ENCODE measurements around the gene HS6ST1. TPM values are rescaled to one million over a fixed set of nuclear protein-coding genes. Genes with fewer than 3 reads are reported as not detected.

The HS6ST1 gene
- total and polyA plus RNA-seq, 2 donors (not counting 1 experiment from before 2014, with no cell fraction given), result 7.8 to 22.7 TPM

DNA sequence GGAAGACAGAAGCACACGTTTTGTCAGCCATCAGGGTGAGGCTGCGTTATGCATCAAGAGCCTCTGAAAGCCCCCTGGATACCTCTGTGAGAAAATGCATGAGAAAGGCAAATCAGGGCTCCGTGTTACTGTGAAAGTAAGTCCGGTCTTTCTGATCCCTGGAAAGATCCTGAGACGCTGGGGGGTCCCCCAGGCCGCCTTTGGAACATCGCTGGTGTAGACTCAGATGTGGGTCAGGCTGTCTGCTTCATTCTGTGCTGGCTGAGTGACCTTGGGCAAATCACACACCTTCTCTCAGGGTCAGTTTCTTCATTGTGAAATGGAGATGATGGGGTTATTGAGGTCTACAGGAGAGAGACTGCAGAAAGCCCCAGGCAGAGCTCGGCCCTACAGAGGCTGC, 42.0 kb upstream of the HS6ST1 start:
- Histone ChIP-seq H3K9me3 (ENCODE audit: control extremely low read depth in 1 of 3, control insufficient read depth in 2 of 3, insufficient read depth in 1 of 3, low read length in 2 of 3) (no peaks in the 10 kb centered on the region), H3K9ac (ENCODE audit: low read length) (no peak overlapping the region), H3K4me1 (ENCODE audit: control insufficient read depth in 2 of 2, insufficient read depth in 2 of 2, low read length in 2 of 2) (no peaks in the 10 kb centered on the region), H3K27ac (ENCODE audit: low read length in 2 of 2) (no peak overlapping the region), H3K4me3 (ENCODE audit: control extremely low read depth in 1 of 5, extremely low read depth in 1 of 5, insufficient read depth in 1 of 5, low read depth in 2 of 5, low read length in 4 of 5) (no peak overlapping the region), H3K36me3 (replicated peaks in 1 of 2; ENCODE audit: control extremely low read depth in 1 of 2, control insufficient read depth in 1 of 2, extremely low read depth in 1 of 2, insufficient read depth in 2 of 2, low read length in 1 of 2) (no peaks in the 10 kb centered on the region), H3K4me2 (replicated peaks; ENCODE audit: low read depth, low read length, poor library complexity, severe bottlenecking) (no peak overlapping the region), H4K20me1 (ENCODE audit: control insufficient read depth, insufficient read depth, low read length, poor library complexity, severe bottlenecking) (no peaks in the 10 kb centered on the region), H2AFZ (ENCODE audit: insufficient read depth, low read depth, low read length, poor library complexity, severe bottlenecking) (no peak overlapping the region), H3K27me3 (replicated peaks in 1 of 4; ENCODE audit: control extremely low read depth in 1 of 4, control insufficient read depth in 3 of 4, insufficient read depth in 4 of 4, low read length in 3 of 4) (no peaks in the 10 kb centered on the region), H3K79me2 (ENCODE audit: control insufficient read depth, insufficient read depth, low read length) (no peaks in the 10 kb centered on the region)
- intact Hi-C loops (cut with micrococcal nuclease), result no loop called here
- no peaks in the 10 kb centered on the region for H3K4me1 Mint-ChIP-seq
- H3K27me3 Mint-ChIP-seq, result no peaks in the 10 kb centered on the region
- TF ChIP-seq EZH2 (IDR thresholded peaks at IDR 0.05; ENCODE audit: borderline replicate concordance, insufficient read depth, low read depth, low read length, poor library complexity, severe bottlenecking), result no peak
- TF ChIP-seq CTCF (IDR thresholded peaks at IDR 0.05), result no peak
- ATAC-seq (ENCODE audit: low read depth) (no peak), DNase-seq (no peak)
- ChIA-PET CTCF (no interaction called here), POLR2A (no interaction called here)
- H3K9me3 Mint-ChIP-seq (ENCODE audit: insufficient read depth), result no peaks in the 10 kb centered on the region
- 91% methylated on average over 8 of the region's 8 CpGs for WGBS (ENCODE audit: insufficient coverage)
- no peak overlapping the region for H3K4me3 Mint-ChIP-seq
- H3K27ac Mint-ChIP-seq, result no peak overlapping the region

GRCh38 chr2:128359841-128360240, 41.2 kb upstream of the HS6ST1 start:
- H3K4me1 Mint-ChIP-seq, result no peaks in the 10 kb centered on the region
- H3K4me1 ChIP-seq (ENCODE audit: control insufficient read depth in 2 of 2, insufficient read depth in 2 of 2, low read length in 2 of 2), result no peaks in the 10 kb centered on the region
- no peak overlapping the region for H3K4me3 ChIP-seq (ENCODE audit: control extremely low read depth in 1 of 5, extremely low read depth in 1 of 5, insufficient read depth in 1 of 5, low read depth in 2 of 5, low read length in 4 of 5)
- H4K20me1 ChIP-seq (ENCODE audit: control insufficient read depth, insufficient read depth, low read length, poor library complexity, severe bottlenecking), result no peaks in the 10 kb centered on the region
- no peaks in the 10 kb centered on the region for H3K27me3 ChIP-seq (replicated peaks in 1 of 4; ENCODE audit: control extremely low read depth in 1 of 4, control insufficient read depth in 3 of 4, insufficient read depth in 4 of 4, low read length in 3 of 4)
- H3K79me2 ChIP-seq (ENCODE audit: control insufficient read depth, insufficient read depth, low read length), result no peaks in the 10 kb centered on the region
- no peak overlapping the region for H3K9ac ChIP-seq (ENCODE audit: low read length)
- no peak overlapping the region for H3K4me2 ChIP-seq (replicated peaks; ENCODE audit: low read depth, low read length, poor library complexity, severe bottlenecking)
- H3K27ac Mint-ChIP-seq, result no peak overlapping the region
- ATAC-seq (ENCODE audit: low read depth) (no peak), DNase-seq (no peak)
- intact Hi-C loops (cut with micrococcal nuclease), result no loop called here
- H3K9me3 ChIP-seq (ENCODE audit: control extremely low read depth in 1 of 3, control insufficient read depth in 2 of 3, insufficient read depth in 1 of 3, low read length in 2 of 3), result no peaks in the 10 kb centered on the region
- no peak for TF ChIP-seq CTCF (IDR thresholded peaks at IDR 0.05)
- no peak for TF ChIP-seq EZH2 (IDR thresholded peaks at IDR 0.05; ENCODE audit: borderline replicate concordance, insufficient read depth, low read depth, low read length, poor library complexity, severe bottlenecking)
- ChIA-PET CTCF (no interaction called here), POLR2A (no interaction called here)
- H3K4me3 Mint-ChIP-seq, result no peak overlapping the region
- WGBS (ENCODE audit: insufficient coverage), result 92% methylated on average over 11 of the region's 11 CpGs
- no peaks in the 10 kb centered on the region for H3K36me3 ChIP-seq (replicated peaks in 1 of 2; ENCODE audit: control extremely low read depth in 1 of 2, control insufficient read depth in 1 of 2, extremely low read depth in 1 of 2, insufficient read depth in 2 of 2, low read length in 1 of 2)
- H2AFZ ChIP-seq (ENCODE audit: insufficient read depth, low read depth, low read length, poor library complexity, severe bottlenecking), result no peak overlapping the region
- H3K27me3 Mint-ChIP-seq, result no peaks in the 10 kb centered on the region
- H3K9me3 Mint-ChIP-seq (ENCODE audit: insufficient read depth), result no peaks in the 10 kb centered on the region
- H3K27ac ChIP-seq (ENCODE audit: low read length in 2 of 2), result no peak overlapping the region

Measured in B cell (primary cell).